ENCODE results near the gene LARGE1. TPM values are rescaled to one million over a fixed set of nuclear protein-coding genes. Genes with fewer than 3 reads are reported as not detected.

The LARGE1 gene
- total and polyA plus RNA-seq, 11 donors = 31.2 to 211 (median 129) TPM

DNA sequence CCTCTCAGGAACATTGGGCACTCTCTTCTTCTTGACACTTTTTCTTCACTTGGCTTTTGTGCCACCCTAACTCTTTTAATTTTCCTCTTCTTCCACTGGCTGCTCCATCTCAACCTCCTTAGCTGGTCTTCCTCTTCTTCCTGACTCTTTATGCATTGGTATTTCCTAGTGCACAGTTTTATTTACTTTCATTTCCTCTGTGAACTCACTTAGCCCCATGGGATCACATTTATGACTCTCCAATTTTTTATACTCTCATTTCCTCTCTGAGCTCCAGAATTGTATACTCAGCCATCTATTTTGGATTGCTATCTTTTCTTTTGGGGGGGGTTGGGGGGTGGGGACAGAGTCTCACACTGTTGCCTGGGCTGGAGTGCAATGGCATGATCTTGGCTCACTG, 38.5 kb upstream of the LARGE1 start:
- H3K4me1 ChIP-seq = peaks cover 0 to 3% (median 0%) of the 10 kb centered on the region in 12 donors
- no peak for ATAC-seq
- no peaks in the 10 kb centered on the region for H3K9me3 ChIP-seq
- H3K27me3 ChIP-seq = no peaks in the 10 kb centered on the region
- intact Hi-C loops (cut with DNase I) = no loop called here
- no peaks in the 10 kb centered on the region for H3K36me3 ChIP-seq
- no peak overlapping the region for H3K27ac ChIP-seq
- TF ChIP-seq POLR2A (IDR thresholded peaks at IDR 0.05) = no peak
- no peak for TF ChIP-seq CTCF (IDR thresholded peaks at IDR 0.05)
- DNase-seq = no peak
- H3K4me3 ChIP-seq = no peak overlapping the region

GRCh38 chr22:33957086-33957485, 36.8 kb upstream of the LARGE1 start:
- TF ChIP-seq POLR2A (IDR thresholded peaks at IDR 0.05) = no peak
- TF ChIP-seq CTCF (IDR thresholded peaks at IDR 0.05) = no peak
- Histone ChIP-seq H3K4me1 (peaks cover 0 to 3% (median 0%) of the 10 kb centered on the region in 12 donors), H3K36me3 (no peaks in the 10 kb centered on the region), H3K27me3 (peaks cover 0 to 16% (median 0%) of the 10 kb centered on the region in 9 donors), H3K9me3 (no peaks in the 10 kb centered on the region), H3K4me3 (no peak overlapping the region), H3K27ac (no peak overlapping the region)
- intact Hi-C loops (cut with DNase I) = no loop called here
- DNase-seq = no peak
- WGBS, 4 donors = 56 to 73% (median 64%) methylated on average over 4 of the region's 4 CpGs
- no peak for ATAC-seq

GRCh38 chr22:33952776-33953175, 32.5 kb upstream of the LARGE1 start:
- TF ChIP-seq POLR2A (IDR thresholded peaks at IDR 0.05) (no peak), CTCF (IDR thresholded peaks at IDR 0.05) (no peak)
- Histone ChIP-seq H3K27me3 (peaks cover 0 to 21% (median 0%) of the 10 kb centered on the region in 9 donors), H3K27ac (no peak overlapping the region), H3K4me1 (no peaks in the 10 kb centered on the region), H3K9me3 (no peaks in the 10 kb centered on the region), H3K36me3 (no peaks in the 10 kb centered on the region), H3K4me3 (no peak overlapping the region)
- no peak for ATAC-seq
- intact Hi-C loops (cut with DNase I) = no loop called here
- DNase-seq = no peak
- 75 to 86% (median 75%) methylated on average over 4 of the region's 4 CpGs for WGBS, 4 donors

- intact Hi-C loops (cut with DNase I) = loop anchor here in 1 of 10 donors (10.0 kb wide), 1 partner anchor 394 kb away; no protein-coding TSS in a partner anchor
- H3K36me3 ChIP-seq = no peaks in the 10 kb centered on the region
- no peak for TF ChIP-seq POLR2A (IDR thresholded peaks at IDR 0.05)
- TF ChIP-seq CTCF (IDR thresholded peaks at IDR 0.05) = no peak
- H3K27ac ChIP-seq = no peak overlapping the region
- H3K27me3 ChIP-seq = peaks cover 0 to 7% (median 0%) of the 10 kb centered on the region in 9 donors
- ATAC-seq (no peak), DNase-seq (no peak)
- WGBS, 4 donors = 55 to 69% (median 68%) methylated on average over 5 of the region's 5 CpGs
- peaks cover 0 to 4% (median 0%) of the 10 kb centered on the region in 12 donors for H3K9me3 ChIP-seq
- no peaks in the 10 kb centered on the region for H3K4me1 ChIP-seq
- no peak overlapping the region for H3K4me3 ChIP-seq
Measured at GRCh38 chr22:33940741-33941140, 20.5 kb upstream of the LARGE1 start.
